HEK293 (cell line): Measurements from ENCODE around the gene MOK.

Experiments
- KLF1 ChIP-seq: fragments of 450-650 bp; formaldehyde crosslinking; IDR thresholded peaks from 2 replicates; pipeline ENCODE4 v1.5.1; 2016; ENCODE audit warnings: missing biosample characterization, missing genetic modification characterization
- SCRT1 ChIP-seq: fragments of 450-650 bp; formaldehyde crosslinking; IDR thresholded peaks from 2 replicates; pipeline ENCODE4 v1.5.1; 2016; ENCODE audit warnings: missing biosample characterization, missing genetic modification characterization, borderline replicate concordance
- SP3 ChIP-seq: fragments of 450-650 bp; formaldehyde crosslinking; IDR thresholded peaks from 2 replicates; pipeline ENCODE4 v1.5.1; 2016; ENCODE audit warnings: missing biosample characterization, missing genetic modification characterization
- YY1 ChIP-seq: fragments of 450-650 bp; formaldehyde crosslinking; IDR thresholded peaks from 2 replicates; pipeline ENCODE4 v1.5.1; 2018; ENCODE audit warnings: missing biosample characterization, missing genetic modification characterization
- ZNF155 ChIP-seq: fragments of 450-650 bp; formaldehyde crosslinking; IDR thresholded peaks from 2 replicates; pipeline ENCODE4 v1.5.1; 2016; ENCODE audit warnings: missing biosample characterization, missing genetic modification characterization
- ZNF23 ChIP-seq: fragments of 450-650 bp; formaldehyde crosslinking; IDR thresholded peaks from 2 replicates; pipeline ENCODE4 v1.5.1; 2016; ENCODE audit warnings: missing biosample characterization, missing genetic modification characterization, borderline replicate concordance
- ZNF239 ChIP-seq: fragments of 450-650 bp; formaldehyde crosslinking; IDR thresholded peaks from 2 replicates; pipeline ENCODE4 v1.5.1; 2016; ENCODE audit warnings: missing biosample characterization, missing genetic modification characterization
- ZNF335 ChIP-seq: fragments of 450-650 bp; formaldehyde crosslinking; conservative IDR thresholded peaks from 2 replicates; pipeline ENCODE4 v1.5.1; 2016; ENCODE audit warnings: missing biosample characterization, missing genetic modification characterization
- ZNF354C ChIP-seq: fragments of 450-650 bp; formaldehyde crosslinking; IDR thresholded peaks from 2 replicates; pipeline ENCODE4 v1.5.1; 2016; ENCODE audit warnings: missing biosample characterization, missing genetic modification characterization, low read depth, borderline replicate concordance
- ZNF391 ChIP-seq: fragments of 450-650 bp; formaldehyde crosslinking; IDR thresholded peaks from 2 replicates; pipeline ENCODE4 v1.5.1; 2016; ENCODE audit warnings: low read depth, missing biosample characterization, missing genetic modification characterization, borderline replicate concordance
- ZNF473 ChIP-seq: fragments of 450-650 bp; formaldehyde crosslinking; IDR thresholded peaks from 2 replicates; pipeline ENCODE4 v1.5.1; 2017; ENCODE audit warnings: missing biosample characterization, missing genetic modification characterization
- ZNF48 ChIP-seq: fragments of 450-650 bp; formaldehyde crosslinking; IDR thresholded peaks from 2 replicates; pipeline ENCODE4 v1.5.1; 2016; ENCODE audit warnings: missing biosample characterization, missing genetic modification characterization
- ZNF529 ChIP-seq: fragments of 450-650 bp; formaldehyde crosslinking; IDR thresholded peaks from 2 replicates; pipeline ENCODE4 v1.5.1; 2017; ENCODE audit warnings: missing genetic modification characterization, missing biosample characterization; ENCODE audit not compliant: insufficient replicate concordance
- ZNF610 ChIP-seq: fragments of 450-650 bp; formaldehyde crosslinking; IDR thresholded peaks from 2 replicates; pipeline ENCODE4 v1.5.1; 2016; ENCODE audit warnings: missing biosample characterization, missing genetic modification characterization, borderline replicate concordance
- ZNF707 ChIP-seq: fragments of 450-650 bp; formaldehyde crosslinking; IDR thresholded peaks from 2 replicates; pipeline ENCODE4 v1.5.1; 2016; ENCODE audit warnings: missing biosample characterization, missing genetic modification characterization
- ZNF785 ChIP-seq: fragments of 450-650 bp; formaldehyde crosslinking; IDR thresholded peaks from 2 replicates; pipeline ENCODE4 v1.5.1; 2016; ENCODE audit warnings: missing biosample characterization, missing genetic modification characterization
- TF ChIP-seq, protein P1 (sequence below): fragments of 450-650 bp; formaldehyde crosslinking; IDR thresholded peaks from 2 replicates; pipeline ENCODE4 v1.5.1; 2017; ENCODE audit warnings: missing biosample characterization, missing genetic modification characterization
- TF ChIP-seq, protein P2 (sequence below): fragments of 450-650 bp; formaldehyde crosslinking; IDR thresholded peaks from 2 replicates; pipeline ENCODE4 v1.5.1; 2016; ENCODE audit warnings: missing biosample characterization, missing genetic modification characterization
- TF ChIP-seq, protein P3 (sequence below): fragments of 450-650 bp; formaldehyde crosslinking; IDR thresholded peaks from 2 replicates; pipeline ENCODE4 v1.5.1; 2016; ENCODE audit warnings: missing biosample characterization, missing genetic modification characterization
- TF ChIP-seq, protein P4 (sequence below): fragments of 450-650 bp; formaldehyde crosslinking; IDR thresholded peaks from 2 replicates; pipeline ENCODE4 v1.5.0; 2017; ENCODE audit warnings: missing biosample characterization, missing genetic modification characterization, borderline replicate concordance
- TF ChIP-seq, protein P5 (sequence below): fragments of 450-650 bp; formaldehyde crosslinking; IDR thresholded peaks from 2 replicates; pipeline ENCODE4 v1.5.1; 2017; ENCODE audit warnings: missing biosample characterization, missing genetic modification characterization
- TF ChIP-seq, protein P6 (sequence below): fragments of 450-650 bp; formaldehyde crosslinking; IDR thresholded peaks from 2 replicates; pipeline ENCODE4 v1.5.1; 2017; ENCODE audit warnings: missing biosample characterization, mild to moderate bottlenecking, missing genetic modification characterization, moderate library complexity
- TF ChIP-seq, protein P7 (sequence below): fragments of 450-650 bp; formaldehyde crosslinking; IDR thresholded peaks from 2 replicates; pipeline ENCODE4 v1.5.1; 2017; ENCODE audit warnings: missing biosample characterization, missing genetic modification characterization

The MOK gene

DNA sequence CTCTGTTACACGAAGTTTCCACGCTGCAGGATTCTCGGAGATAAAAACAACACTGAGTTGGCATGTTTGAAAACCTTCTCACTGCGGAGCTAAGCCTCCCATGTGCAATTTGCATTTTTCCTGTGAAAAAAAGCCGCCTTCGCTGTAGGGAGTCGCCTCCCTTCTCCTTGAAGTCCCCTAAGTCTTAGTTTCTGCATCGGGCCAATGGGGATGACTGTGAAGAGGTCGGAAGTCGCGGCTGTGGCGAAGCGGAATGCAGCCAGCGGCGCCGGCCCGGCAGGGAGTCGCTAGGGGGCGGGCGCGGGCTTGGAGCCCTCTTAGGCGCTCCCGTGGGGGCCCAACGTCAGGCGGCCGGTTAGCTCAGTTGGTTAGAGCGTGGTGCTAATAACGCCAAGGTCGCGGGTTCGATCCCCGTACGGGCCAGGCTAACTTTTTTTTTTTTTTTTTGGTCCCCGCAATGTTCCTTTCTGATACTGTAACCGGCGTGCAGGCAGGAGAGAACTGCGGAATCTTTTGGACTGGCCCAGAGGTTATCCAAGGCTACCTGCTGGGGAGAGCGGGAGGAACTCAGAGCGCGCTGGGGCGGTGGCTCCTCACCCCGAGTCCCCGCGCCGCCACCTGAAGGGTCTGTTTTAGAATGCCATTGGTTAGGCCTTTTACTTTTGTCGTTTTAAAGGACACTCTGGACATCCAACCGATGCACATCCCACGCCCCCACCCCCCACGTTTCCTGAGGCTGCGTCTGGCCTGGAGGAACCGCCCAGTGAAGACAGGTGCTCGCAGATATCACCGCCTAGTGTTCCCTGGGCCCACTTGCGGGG, 12.0 kb upstream of the MOK start (continued):
- TF ChIP-seq, protein P1, sequence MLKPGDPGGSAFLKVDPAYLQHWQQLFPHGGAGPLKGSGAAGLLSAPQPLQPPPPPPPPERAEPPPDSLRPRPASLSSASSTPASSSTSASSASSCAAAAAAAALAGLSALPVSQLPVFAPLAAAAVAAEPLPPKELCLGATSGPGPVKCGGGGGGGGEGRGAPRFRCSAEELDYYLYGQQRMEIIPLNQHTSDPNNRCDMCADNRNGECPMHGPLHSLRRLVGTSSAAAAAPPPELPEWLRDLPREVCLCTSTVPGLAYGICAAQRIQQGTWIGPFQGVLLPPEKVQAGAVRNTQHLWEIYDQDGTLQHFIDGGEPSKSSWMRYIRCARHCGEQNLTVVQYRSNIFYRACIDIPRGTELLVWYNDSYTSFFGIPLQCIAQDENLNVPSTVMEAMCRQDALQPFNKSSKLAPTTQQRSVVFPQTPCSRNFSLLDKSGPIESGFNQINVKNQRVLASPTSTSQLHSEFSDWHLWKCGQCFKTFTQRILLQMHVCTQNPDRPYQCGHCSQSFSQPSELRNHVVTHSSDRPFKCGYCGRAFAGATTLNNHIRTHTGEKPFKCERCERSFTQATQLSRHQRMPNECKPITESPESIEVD = peak; percentile 57; the same call in 1 of the 2 replicates
- TF ChIP-seq, protein P2, sequence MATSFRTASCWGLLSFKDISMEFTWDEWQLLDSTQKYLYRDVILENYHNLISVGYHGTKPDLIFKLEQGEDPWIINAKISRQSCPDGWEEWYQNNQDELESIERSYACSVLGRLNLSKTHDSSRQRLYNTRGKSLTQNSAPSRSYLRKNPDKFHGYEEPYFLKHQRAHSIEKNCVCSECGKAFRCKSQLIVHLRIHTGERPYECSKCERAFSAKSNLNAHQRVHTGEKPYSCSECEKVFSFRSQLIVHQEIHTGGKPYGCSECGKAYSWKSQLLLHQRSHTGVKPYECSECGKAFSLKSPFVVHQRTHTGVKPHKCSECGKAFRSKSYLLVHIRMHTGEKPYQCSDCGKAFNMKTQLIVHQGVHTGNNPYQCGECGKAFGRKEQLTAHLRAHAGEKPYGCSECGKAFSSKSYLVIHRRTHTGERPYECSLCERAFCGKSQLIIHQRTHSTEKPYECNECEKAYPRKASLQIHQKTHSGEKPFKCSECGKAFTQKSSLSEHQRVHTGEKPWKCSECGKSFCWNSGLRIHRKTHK = no peak
- TF ChIP-seq ZNF354C (tag by site-specific recombination) (no peak), ZNF610 (peak; percentile 90), KLF1 (peak; percentile 78), ZNF391 (tag by site-specific recombination) (peak; percentile 97), YY1 (peak; percentile 62), ZNF785 (tag by site-specific recombination) (peak; percentile 75; the same call in 1 of the 2 replicates), SCRT1 (no peak), ZNF473 (tag by site-specific recombination) (no peak), ZNF48 (tag by site-specific recombination) (no peak), ZNF707 (no peak), SP3 (tag by site-specific recombination) (peak; percentile 75), ZNF155 (tag by site-specific recombination) (no peak), ZNF335 (tag by site-specific recombination) (peak; percentile 84; the same call in 1 of the 2 replicates), ZNF23 (tag by site-specific recombination) (no peak), ZNF239 (peak; percentile 62; the same call in 1 of the 2 replicates), ZNF529 (no peak)
- TF ChIP-seq, protein P3, sequence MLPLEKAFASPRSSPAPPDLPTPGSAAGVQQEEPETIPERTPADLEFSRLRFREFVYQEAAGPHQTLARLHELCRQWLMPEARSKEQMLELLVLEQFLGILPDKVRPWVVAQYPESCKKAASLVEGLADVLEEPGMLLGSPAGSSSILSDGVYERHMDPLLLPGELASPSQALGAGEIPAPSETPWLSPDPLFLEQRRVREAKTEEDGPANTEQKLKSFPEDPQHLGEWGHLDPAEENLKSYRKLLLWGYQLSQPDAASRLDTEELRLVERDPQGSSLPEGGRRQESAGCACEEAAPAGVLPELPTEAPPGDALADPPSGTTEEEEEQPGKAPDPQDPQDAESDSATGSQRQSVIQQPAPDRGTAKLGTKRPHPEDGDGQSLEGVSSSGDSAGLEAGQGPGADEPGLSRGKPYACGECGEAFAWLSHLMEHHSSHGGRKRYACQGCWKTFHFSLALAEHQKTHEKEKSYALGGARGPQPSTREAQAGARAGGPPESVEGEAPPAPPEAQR (tag by site-specific recombination) = peak; percentile 94
- TF ChIP-seq, protein P4, sequence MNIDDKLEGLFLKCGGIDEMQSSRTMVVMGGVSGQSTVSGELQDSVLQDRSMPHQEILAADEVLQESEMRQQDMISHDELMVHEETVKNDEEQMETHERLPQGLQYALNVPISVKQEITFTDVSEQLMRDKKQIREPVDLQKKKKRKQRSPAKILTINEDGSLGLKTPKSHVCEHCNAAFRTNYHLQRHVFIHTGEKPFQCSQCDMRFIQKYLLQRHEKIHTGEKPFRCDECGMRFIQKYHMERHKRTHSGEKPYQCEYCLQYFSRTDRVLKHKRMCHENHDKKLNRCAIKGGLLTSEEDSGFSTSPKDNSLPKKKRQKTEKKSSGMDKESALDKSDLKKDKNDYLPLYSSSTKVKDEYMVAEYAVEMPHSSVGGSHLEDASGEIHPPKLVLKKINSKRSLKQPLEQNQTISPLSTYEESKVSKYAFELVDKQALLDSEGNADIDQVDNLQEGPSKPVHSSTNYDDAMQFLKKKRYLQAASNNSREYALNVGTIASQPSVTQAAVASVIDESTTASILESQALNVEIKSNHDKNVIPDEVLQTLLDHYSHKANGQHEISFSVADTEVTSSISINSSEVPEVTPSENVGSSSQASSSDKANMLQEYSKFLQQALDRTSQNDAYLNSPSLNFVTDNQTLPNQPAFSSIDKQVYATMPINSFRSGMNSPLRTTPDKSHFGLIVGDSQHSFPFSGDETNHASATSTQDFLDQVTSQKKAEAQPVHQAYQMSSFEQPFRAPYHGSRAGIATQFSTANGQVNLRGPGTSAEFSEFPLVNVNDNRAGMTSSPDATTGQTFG (tag by site-specific recombination) = peak; percentile 54; the same call in 1 of the 2 replicates
- TF ChIP-seq, protein P5, sequence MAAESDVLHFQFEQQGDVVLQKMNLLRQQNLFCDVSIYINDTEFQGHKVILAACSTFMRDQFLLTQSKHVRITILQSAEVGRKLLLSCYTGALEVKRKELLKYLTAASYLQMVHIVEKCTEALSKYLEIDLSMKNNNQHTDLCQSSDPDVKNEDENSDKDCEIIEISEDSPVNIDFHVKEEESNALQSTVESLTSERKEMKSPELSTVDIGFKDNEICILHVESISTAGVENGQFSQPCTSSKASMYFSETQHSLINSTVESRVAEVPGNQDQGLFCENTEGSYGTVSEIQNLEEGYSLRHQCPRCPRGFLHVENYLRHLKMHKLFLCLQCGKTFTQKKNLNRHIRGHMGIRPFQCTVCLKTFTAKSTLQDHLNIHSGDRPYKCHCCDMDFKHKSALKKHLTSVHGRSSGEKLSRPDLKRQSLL = peak; percentile 18; the same call in 1 of the 2 replicates
- TF ChIP-seq, protein P6, sequence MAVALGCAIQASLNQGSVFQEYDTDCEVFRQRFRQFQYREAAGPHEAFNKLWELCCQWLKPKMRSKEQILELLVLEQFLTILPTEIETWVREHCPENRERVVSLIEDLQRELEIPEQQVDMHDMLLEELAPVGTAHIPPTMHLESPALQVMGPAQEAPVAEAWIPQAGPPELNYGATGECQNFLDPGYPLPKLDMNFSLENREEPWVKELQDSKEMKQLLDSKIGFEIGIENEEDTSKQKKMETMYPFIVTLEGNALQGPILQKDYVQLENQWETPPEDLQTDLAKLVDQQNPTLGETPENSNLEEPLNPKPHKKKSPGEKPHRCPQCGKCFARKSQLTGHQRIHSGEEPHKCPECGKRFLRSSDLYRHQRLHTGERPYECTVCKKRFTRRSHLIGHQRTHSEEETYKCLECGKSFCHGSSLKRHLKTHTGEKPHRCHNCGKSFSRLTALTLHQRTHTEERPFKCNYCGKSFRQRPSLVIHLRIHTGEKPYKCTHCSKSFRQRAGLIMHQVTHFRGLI = peak; percentile 69; the same call in 1 of the 2 replicates
- TF ChIP-seq, protein P7, sequence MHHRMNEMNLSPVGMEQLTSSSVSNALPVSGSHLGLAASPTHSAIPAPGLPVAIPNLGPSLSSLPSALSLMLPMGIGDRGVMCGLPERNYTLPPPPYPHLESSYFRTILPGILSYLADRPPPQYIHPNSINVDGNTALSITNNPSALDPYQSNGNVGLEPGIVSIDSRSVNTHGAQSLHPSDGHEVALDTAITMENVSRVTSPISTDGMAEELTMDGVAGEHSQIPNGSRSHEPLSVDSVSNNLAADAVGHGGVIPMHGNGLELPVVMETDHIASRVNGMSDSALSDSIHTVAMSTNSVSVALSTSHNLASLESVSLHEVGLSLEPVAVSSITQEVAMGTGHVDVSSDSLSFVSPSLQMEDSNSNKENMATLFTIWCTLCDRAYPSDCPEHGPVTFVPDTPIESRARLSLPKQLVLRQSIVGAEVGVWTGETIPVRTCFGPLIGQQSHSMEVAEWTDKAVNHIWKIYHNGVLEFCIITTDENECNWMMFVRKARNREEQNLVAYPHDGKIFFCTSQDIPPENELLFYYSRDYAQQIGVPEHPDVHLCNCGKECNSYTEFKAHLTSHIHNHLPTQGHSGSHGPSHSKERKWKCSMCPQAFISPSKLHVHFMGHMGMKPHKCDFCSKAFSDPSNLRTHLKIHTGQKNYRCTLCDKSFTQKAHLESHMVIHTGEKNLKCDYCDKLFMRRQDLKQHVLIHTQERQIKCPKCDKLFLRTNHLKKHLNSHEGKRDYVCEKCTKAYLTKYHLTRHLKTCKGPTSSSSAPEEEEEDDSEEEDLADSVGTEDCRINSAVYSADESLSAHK (tag by site-specific recombination) = 0 out of 2 replicates have a peak, but pooled peaks have one; percentile 48
